Amniotic stem cell (primary cell): ENCODE results near the gene MAP3K19.
A peak's percentile ranks its signal among the peaks of the same experiment; 100 is the strongest.
"Not testable (repeated sequence)": the region's sequence is repeated elsewhere in the genome, so short reads cannot be mapped to it uniquely, and the experiment has no call there.

Experiments used
- DNase-seq: peaks from one replicate; lab custom pipeline; 2025; lab: John Stamatoyannopoulos, UW

The MAP3K19 gene

GRCh38 chr2:135047300-135047699, at the start of gene MAP3K19:
Gene MAP3K19, minus strand, starts transcription at chr2:135047447. Its CDS starts 22,800 bp downstream, at chr2:135024647.
- no peak for DNase-seq

GRCh38 chr2:135096665-135097446, 49.6 kb upstream of the MAP3K19 start:
- no peak for DNase-seq

- DNase-seq, result no peak
Measured at GRCh38 chr2:135095591-135095990, 48.3 kb upstream of the MAP3K19 start.

- no peak for DNase-seq
Measured at GRCh38 chr2:135094508-135094907, 47.3 kb upstream of the MAP3K19 start.

- DNase-seq, result no peak
Measured at GRCh38 chr2:135093670-135094330, 46.6 kb upstream of the MAP3K19 start.

GRCh38 chr2:135093193-135093592, 45.9 kb upstream of the MAP3K19 start:
- no peak for DNase-seq

GRCh38 chr2:135091681-135092080, 44.4 kb upstream of the MAP3K19 start:
- no peak for DNase-seq

- not testable (repeated sequence) for DNase-seq
Measured at GRCh38 chr2:135089597-135089996, 42.4 kb upstream of the MAP3K19 start.

- DNase-seq, result no peak
Measured at GRCh38 chr2:135086222-135086621, 39.0 kb upstream of the MAP3K19 start.

- no peak for DNase-seq
Measured at GRCh38 chr2:135078417-135078816, 31.2 kb upstream of the MAP3K19 start.

GRCh38 chr2:135076556-135076955, 29.3 kb upstream of the MAP3K19 start:
- DNase-seq, result no peak

GRCh38 chr2:135074216-135074615, 27.0 kb upstream of the MAP3K19 start:
- DNase-seq, result no peak

GRCh38 chr2:135072125-135072997, 25.1 kb upstream of the MAP3K19 start:
- no peak for DNase-seq

GRCh38 chr2:135066710-135067109, 19.5 kb upstream of the MAP3K19 start:
- no peak for DNase-seq

GRCh38 chr2:135064149-135064548, 16.9 kb upstream of the MAP3K19 start:
- no peak for DNase-seq

GRCh38 chr2:135063210-135063609, 16.0 kb upstream of the MAP3K19 start:
- no peak for DNase-seq

- DNase-seq, result no peak
Measured at GRCh38 chr2:135059577-135059976, 12.3 kb upstream of the MAP3K19 start.

- DNase-seq, result no peak
Measured at GRCh38 chr2:135056790-135057189, 9.5 kb upstream of the MAP3K19 start.

- peak; percentile 52 for DNase-seq
Measured at GRCh38 chr2:135055182-135055786, 8.0 kb upstream of the MAP3K19 start.

- no peak for DNase-seq
Measured at GRCh38 chr2:135052997-135053474, 5.8 kb upstream of the MAP3K19 start.

GRCh38 chr2:135052042-135052876, 5.0 kb upstream of the MAP3K19 start, which contains the start of gene RAB3GAP1:
Gene RAB3GAP1, plus strand, starts transcription at chr2:135052292. Its CDS starts 16 bp downstream, at chr2:135052308.
- DNase-seq, result peak; percentile 69
